Caco-2 (cell line): ENCODE measurements around the gene AP5M1. TPM values are rescaled to one million over a fixed set of nuclear protein-coding genes. Genes with fewer than 3 reads are reported as not detected.
"Not testable (repeated sequence)": the region's sequence is repeated elsewhere in the genome, so short reads cannot be mapped to it uniquely, and the experiment has no call there.

Source experiments
- BruUV-seq: library from RNA; stranded (reverse); fragments of 400-500 nt; replicated peaks from 2 replicates; lab custom pipeline; 2021; lab: Mats Ljungman, UMichigan
- CTCF ChIA-PET: fragments of 300-600 bp; sonication (Branson Sonifier 250); formaldehyde crosslinking; loops from one replicate; lab custom pipeline; 2022; ENCODE audit warnings: antibody characterized with exemption; lab: Charles Lee
- POLR2A ChIA-PET: fragments of 300-600 bp; sonication (Branson Sonifier 250); formaldehyde crosslinking; loops from one replicate; lab custom pipeline; 2022; ENCODE audit warnings: antibody characterized with exemption; lab: Charles Lee
- DNase-seq, 2 experiments: peaks; one replicate each; pipeline versions ENCODE4 v3.0.0 to v3.0.0-alpha.2; 2020 to 2022
- H3K27me3 ChIP-seq: replicated peaks from 2 replicates; pipeline ENCODE4 v1.6.0; 2011; ENCODE audit warnings: low read length; ENCODE audit not compliant: control insufficient read depth, insufficient read depth
- H3K36me3 ChIP-seq: 2 replicates; pipeline ENCODE4 v1.5.1; 2011; ENCODE audit warnings: low read length; ENCODE audit not compliant: control insufficient read depth, insufficient read depth
- H3K4me1 ChIP-seq: fragments of 250-450 bp; sonication (Bioruptor Pico); 2 replicates; pipeline ENCODE4 v1.5.1; 2020; ENCODE audit warnings: mild to moderate bottlenecking
- H3K4me3 ChIP-seq: 2 replicates; pipeline ENCODE4 v1.5.1; 2011; ENCODE audit warnings: low read depth, mild to moderate bottlenecking, control low read depth, low read length
- H3K9me3 ChIP-seq: fragments of 250-450 bp; sonication (Bioruptor Pico); 2 replicates; pipeline ENCODE4 v1.5.1; 2020; ENCODE audit warnings: mild to moderate bottlenecking, moderate library complexity
- H3K27ac Mint-ChIP-seq: one replicate; pipeline ENCODE4 v1.8.0; 2022; ENCODE audit warnings: mixed read lengths; ENCODE audit not compliant: unreplicated experiment
- H3K27me3 Mint-ChIP-seq: one replicate; pipeline ENCODE4 v1.8.0; 2022; ENCODE audit warnings: mixed read lengths; ENCODE audit not compliant: insufficient read depth, unreplicated experiment
- H3K36me3 Mint-ChIP-seq: one replicate; pipeline ENCODE4 v1.8.0; 2022; ENCODE audit warnings: mild to moderate bottlenecking, mixed read lengths; ENCODE audit not compliant: insufficient read depth, unreplicated experiment
- H3K4me1 Mint-ChIP-seq: one replicate; pipeline ENCODE4 v1.8.0; 2022; ENCODE audit warnings: low read depth, mixed read lengths; ENCODE audit not compliant: unreplicated experiment
- H3K4me3 Mint-ChIP-seq: one replicate; pipeline ENCODE4 v1.8.0; 2022; ENCODE audit warnings: mild to moderate bottlenecking, moderate library complexity, mixed read lengths; ENCODE audit not compliant: unreplicated experiment
- H3K9me3 Mint-ChIP-seq: one replicate; pipeline ENCODE4 v1.8.0; 2022; ENCODE audit warnings: mixed read lengths; ENCODE audit not compliant: unreplicated experiment
- CTCF ChIP-seq, 2 experiments: fragments of 200-600 bp in 1 of 2; IDR thresholded peaks; 1 replicate in 1 of 2; 2 replicates in 1 of 2; pipeline versions ENCODE4 v1.5.1 to v1.8.0; 2011 to 2022; ENCODE audit warnings: antibody characterized with exemption in 1 of 2, control low read depth in 1 of 2, inconsistent platforms in 1 of 2, low read depth in 1 of 2, low read length in 1 of 2, mild to moderate bottlenecking in 1 of 2, moderate library complexity in 1 of 2; ENCODE audit not compliant: insufficient read depth in 1 of 2, severe bottlenecking in 1 of 2, unreplicated experiment in 1 of 2
- intact Hi-C: fragments of 100-400 bp; cut with micrococcal nuclease; formaldehyde crosslinking; loops from one replicate; pipeline ENCODE4 v1.10.0; 2022; ENCODE audit not compliant: unreplicated experiment
- total RNA-seq: library from RNA; stranded (reverse); gene quantifications from 2 replicates; pipeline ENCODE4 v1.2.3, GENCODE V29; 2022

AP5M1 gene
- total RNA-seq, 1 experiment from 2014 or later, result 47.8 TPM

- Mint-ChIP-seq H3K27me3 (no peaks in the 10 kb centered on the region), H3K4me3 (no peak overlapping the region), H3K4me1 (no peaks in the 10 kb centered on the region), H3K36me3 (no peaks in the 10 kb centered on the region), H3K9me3 (no peaks in the 10 kb centered on the region), H3K27ac (no peak overlapping the region)
- TF ChIP-seq CTCF (IDR thresholded peaks at IDR 0.05; ENCODE audit: insufficient read depth in 1 of 2, low read depth in 1 of 2, low read length in 1 of 2, severe bottlenecking in 1 of 2, unreplicated experiment in 1 of 2), result no peak
- H3K4me1 ChIP-seq, result no peaks in the 10 kb centered on the region
- no peaks in the 10 kb centered on the region for H3K9me3 ChIP-seq
- intact Hi-C loops, result no loop called here
- H3K4me3 ChIP-seq, result no peak overlapping the region
- no peaks in the 10 kb centered on the region for H3K27me3 ChIP-seq
- ChIA-PET POLR2A (no interaction called here), CTCF (no interaction called here)
- DNase-seq, result no peak
- no peaks in the 10 kb centered on the region for H3K36me3 ChIP-seq
- no TSS peak for BruUV-seq
Measured at GRCh38 chr14:57245941-57246340, 22.8 kb upstream of the AP5M1 start.

GRCh38 chr14:57246933-57247657, 21.7 kb upstream of the AP5M1 start:
- no peaks in the 10 kb centered on the region for H3K27me3 Mint-ChIP-seq
- no peak for DNase-seq
- peaks cover 2% of the 10 kb centered on the region for H3K4me1 ChIP-seq
- H3K27ac Mint-ChIP-seq, result no peak overlapping the region
- H3K36me3 ChIP-seq, result no peaks in the 10 kb centered on the region
- no peak for TF ChIP-seq CTCF (IDR thresholded peaks at IDR 0.05; ENCODE audit: insufficient read depth in 1 of 2, low read depth in 1 of 2, low read length in 1 of 2, severe bottlenecking in 1 of 2, unreplicated experiment in 1 of 2)
- H3K4me1 Mint-ChIP-seq, result peaks cover 4% of the 10 kb centered on the region
- CTCF ChIA-PET, result no interaction called here
- POLR2A ChIA-PET, result no interaction called here
- no TSS peak for BruUV-seq
- no peaks in the 10 kb centered on the region for H3K36me3 Mint-ChIP-seq
- no peaks in the 10 kb centered on the region for H3K27me3 ChIP-seq
- H3K9me3 ChIP-seq, result no peaks in the 10 kb centered on the region
- no peak overlapping the region for H3K4me3 Mint-ChIP-seq
- intact Hi-C loops, result no loop called here
- H3K4me3 ChIP-seq, result no peak overlapping the region
- H3K9me3 Mint-ChIP-seq, result no peaks in the 10 kb centered on the region

- Histone ChIP-seq H3K4me3 (no peak overlapping the region), H3K36me3 (no peaks in the 10 kb centered on the region), H3K4me1 (peaks cover 8% of the 10 kb centered on the region), H3K9me3 (no peaks in the 10 kb centered on the region), H3K27me3 (no peaks in the 10 kb centered on the region)
- intact Hi-C loops, result no loop called here
- ChIA-PET CTCF (no interaction called here), POLR2A (no interaction called here)
- H3K36me3 Mint-ChIP-seq, result peaks cover 6% of the 10 kb centered on the region
- DNase-seq, result no peak
- no peaks in the 10 kb centered on the region for H3K9me3 Mint-ChIP-seq
- no peaks in the 10 kb centered on the region for H3K27me3 Mint-ChIP-seq
- H3K27ac Mint-ChIP-seq, result no peak overlapping the region
- no TSS peak for BruUV-seq
- H3K4me1 Mint-ChIP-seq, result peaks cover 21% of the 10 kb centered on the region
- TF ChIP-seq CTCF (IDR thresholded peaks at IDR 0.05; ENCODE audit: insufficient read depth in 1 of 2, low read depth in 1 of 2, low read length in 1 of 2, severe bottlenecking in 1 of 2, unreplicated experiment in 1 of 2), result no peak
- no peak overlapping the region for H3K4me3 Mint-ChIP-seq
Measured at GRCh38 chr14:57254884-57255283, 13.9 kb upstream of the AP5M1 start.

- intact Hi-C loops, BruUV-seq, H3K27ac Mint-ChIP-seq, CTCF ChIA-PET, POLR2A ChIA-PET, H3K9me3 Mint-ChIP-seq, H3K9me3 ChIP-seq, DNase-seq, H3K27me3 Mint-ChIP-seq, H3K4me3 ChIP-seq, H3K36me3 Mint-ChIP-seq, H3K27me3 ChIP-seq, H3K4me3 Mint-ChIP-seq, H3K36me3 ChIP-seq, H3K4me1 ChIP-seq: not testable (repeated sequence)
- H3K4me1 Mint-ChIP-seq, result peaks cover 14% of the 10 kb centered on the region
Measured at GRCh38 chr14:57258221-57258620, 10.6 kb upstream of the AP5M1 start.
